Measurements from ENCODE around the gene GALNT14. TPM values are rescaled to one million over a fixed set of nuclear protein-coding genes. Genes with fewer than 3 reads are reported as not detected.

GALNT14 gene
- total RNA-seq, 1 donor from 2014 or later: 0.14 TPM

DNA sequence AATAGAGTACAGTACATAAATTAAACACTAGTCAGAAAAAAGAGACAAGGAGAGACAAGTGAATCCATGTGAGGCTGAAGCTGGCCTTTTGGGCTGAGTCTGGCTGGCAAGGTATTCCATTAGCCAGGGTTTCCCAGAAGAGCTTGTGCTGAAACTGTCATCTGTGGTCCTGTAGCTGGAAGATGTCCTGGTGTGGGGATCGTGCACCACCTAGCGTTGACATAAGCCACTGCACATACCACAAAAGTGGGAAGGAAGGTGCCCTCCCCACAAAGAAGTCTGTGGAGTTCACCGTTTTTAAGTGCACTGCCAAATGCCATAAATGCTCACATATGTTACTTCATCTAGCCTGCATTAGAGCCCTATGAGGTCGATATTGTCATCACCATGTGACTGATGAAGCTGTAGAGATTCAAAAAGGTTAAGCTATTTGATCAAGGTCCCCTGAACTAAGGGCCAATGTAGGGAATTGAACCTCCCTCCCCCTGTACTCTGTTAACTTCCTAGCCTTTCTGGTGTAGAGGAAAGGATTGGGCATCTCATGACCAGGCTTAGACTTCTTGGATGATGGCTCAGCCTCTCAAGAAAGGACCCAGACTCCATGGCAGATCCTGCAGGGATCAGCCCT is 31.9 kb upstream of the GALNT14 start:
- no peak overlapping the region for H3K27ac ChIP-seq (replicated peaks)
- no peaks in the 10 kb centered on the region for H3K36me3 ChIP-seq
- H3K27me3 ChIP-seq (ENCODE audit: low read depth): peaks cover 4% of the 10 kb centered on the region
- H3K4me1 ChIP-seq: no peaks in the 10 kb centered on the region
- intact Hi-C loops (cut with micrococcal nuclease): loop anchor here (5.0 kb wide), 1 partner anchor 458 kb away; no protein-coding TSS in a partner anchor
- TF ChIP-seq, protein P1, sequence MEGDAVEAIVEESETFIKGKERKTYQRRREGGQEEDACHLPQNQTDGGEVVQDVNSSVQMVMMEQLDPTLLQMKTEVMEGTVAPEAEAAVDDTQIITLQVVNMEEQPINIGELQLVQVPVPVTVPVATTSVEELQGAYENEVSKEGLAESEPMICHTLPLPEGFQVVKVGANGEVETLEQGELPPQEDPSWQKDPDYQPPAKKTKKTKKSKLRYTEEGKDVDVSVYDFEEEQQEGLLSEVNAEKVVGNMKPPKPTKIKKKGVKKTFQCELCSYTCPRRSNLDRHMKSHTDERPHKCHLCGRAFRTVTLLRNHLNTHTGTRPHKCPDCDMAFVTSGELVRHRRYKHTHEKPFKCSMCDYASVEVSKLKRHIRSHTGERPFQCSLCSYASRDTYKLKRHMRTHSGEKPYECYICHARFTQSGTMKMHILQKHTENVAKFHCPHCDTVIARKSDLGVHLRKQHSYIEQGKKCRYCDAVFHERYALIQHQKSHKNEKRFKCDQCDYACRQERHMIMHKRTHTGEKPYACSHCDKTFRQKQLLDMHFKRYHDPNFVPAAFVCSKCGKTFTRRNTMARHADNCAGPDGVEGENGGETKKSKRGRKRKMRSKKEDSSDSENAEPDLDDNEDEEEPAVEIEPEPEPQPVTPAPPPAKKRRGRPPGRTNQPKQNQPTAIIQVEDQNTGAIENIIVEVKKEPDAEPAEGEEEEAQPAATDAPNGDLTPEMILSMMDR (IDR thresholded peaks at IDR 0.05; ENCODE audit: borderline replicate concordance): peak; percentile 93
- DNase-seq: peak; percentile 36
- H3K4me3 ChIP-seq: no peak overlapping the region
- no peaks in the 10 kb centered on the region for H3K9me3 ChIP-seq (replicated peaks)

GRCh38 chr2:31168291-31168690 is 30.1 kb upstream of the GALNT14 start:
- intact Hi-C loops (cut with micrococcal nuclease): no loop called here
- Histone ChIP-seq H3K36me3 (no peaks in the 10 kb centered on the region), H3K4me3 (no peak overlapping the region)

GRCh38 chr2:31166925-31167324 is 28.7 kb upstream of the GALNT14 start:
- H3K27ac ChIP-seq (replicated peaks): no peak overlapping the region
- no peaks in the 10 kb centered on the region for H3K36me3 ChIP-seq
- TF ChIP-seq, protein P1 (IDR thresholded peaks at IDR 0.05; ENCODE audit: borderline replicate concordance): no peak
- no peaks in the 10 kb centered on the region for H3K4me1 ChIP-seq
- no peaks in the 10 kb centered on the region for H3K9me3 ChIP-seq (replicated peaks)
- no peak for DNase-seq
- H3K4me3 ChIP-seq: no peak overlapping the region
- H3K27me3 ChIP-seq (ENCODE audit: low read depth): peaks cover 20% of the 10 kb centered on the region
- intact Hi-C loops (cut with micrococcal nuclease): no loop called here

More at GRCh38 chr2:31168291-31168690, 30.1 kb upstream of the GALNT14 start:
- TF ChIP-seq, protein P1 (IDR thresholded peaks at IDR 0.05; ENCODE audit: borderline replicate concordance): no peak
- no peak for DNase-seq
- no peak overlapping the region for H3K27ac ChIP-seq (replicated peaks)
- no peaks in the 10 kb centered on the region for H3K9me3 ChIP-seq (replicated peaks)
- peaks cover 17% of the 10 kb centered on the region for H3K27me3 ChIP-seq (ENCODE audit: low read depth)
- no peaks in the 10 kb centered on the region for H3K4me1 ChIP-seq

DNA sequence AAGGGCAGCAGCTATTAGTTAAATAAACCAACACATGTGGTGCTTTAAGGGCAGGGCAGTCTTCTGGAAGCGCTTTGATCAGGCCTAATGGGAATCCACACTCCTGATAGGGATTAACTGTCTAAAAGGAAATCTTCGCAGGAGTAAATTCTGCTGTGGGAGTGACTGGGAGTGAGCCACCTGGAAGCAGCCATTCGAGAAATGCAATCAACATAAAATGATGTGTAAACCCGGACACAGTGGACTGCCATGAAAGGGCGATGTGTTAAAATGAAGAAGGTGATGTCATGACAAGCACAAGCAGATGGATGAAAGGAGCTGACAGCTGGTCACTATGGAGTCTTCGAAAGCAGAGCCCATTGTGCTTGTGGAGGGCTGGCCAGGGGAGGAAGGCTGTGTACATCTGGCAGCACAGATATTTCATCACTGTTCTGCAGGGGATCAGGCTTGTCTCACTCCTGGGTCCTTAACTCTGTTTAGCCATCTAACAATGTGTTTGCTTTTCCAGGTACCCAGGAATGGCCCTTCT is 24.8 kb upstream of the GALNT14 start:
- intact Hi-C loops (cut with micrococcal nuclease): no loop called here
- TF ChIP-seq, protein P1 (IDR thresholded peaks at IDR 0.05; ENCODE audit: borderline replicate concordance): no peak
- no peak for DNase-seq

DNA sequence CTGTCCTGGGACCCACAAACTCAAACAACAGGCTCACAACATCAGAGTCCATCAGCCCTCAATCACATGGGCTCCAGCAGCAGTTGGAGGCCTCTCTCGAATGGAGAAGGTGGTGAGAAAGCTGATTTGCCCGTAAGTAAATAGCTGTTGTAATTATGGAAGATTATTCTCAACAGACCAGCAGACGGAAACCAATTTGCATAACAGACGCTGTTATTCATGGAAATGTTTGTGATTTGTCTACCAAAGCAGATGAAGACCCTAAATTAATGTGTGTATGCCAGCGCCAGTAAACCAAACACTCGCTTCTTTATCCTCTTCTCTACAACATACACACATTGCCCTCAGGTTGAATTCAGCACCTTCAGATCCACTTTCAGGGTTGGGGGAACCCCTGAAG is 23.4 kb upstream of the GALNT14 start:
- Histone ChIP-seq H3K9me3 (replicated peaks) (no peaks in the 10 kb centered on the region), H3K4me3 (no peak overlapping the region), H3K27ac (replicated peaks) (no peak overlapping the region), H3K27me3 (ENCODE audit: low read depth) (peaks cover 26% of the 10 kb centered on the region), H3K4me1 (no peaks in the 10 kb centered on the region), H3K36me3 (no peaks in the 10 kb centered on the region)
- no peak for DNase-seq
- intact Hi-C loops (cut with micrococcal nuclease): no loop called here
- TF ChIP-seq, protein P1 (IDR thresholded peaks at IDR 0.05; ENCODE audit: borderline replicate concordance): no peak

More for the DNA sequence above, 24.8 kb upstream of the GALNT14 start:
- Histone ChIP-seq H3K27ac (replicated peaks) (no peak overlapping the region), H3K27me3 (ENCODE audit: low read depth) (peaks cover 25% of the 10 kb centered on the region), H3K36me3 (no peaks in the 10 kb centered on the region), H3K4me1 (no peaks in the 10 kb centered on the region), H3K9me3 (replicated peaks) (no peaks in the 10 kb centered on the region), H3K4me3 (no peak overlapping the region)

Data from left ventricle myocardium inferior (tissue), 1 donor.